Peyer's patch (tissue), 4 donors: Measurements from ENCODE around the gene ZNF362.
"Not testable (repeated sequence)": the region's sequence is repeated elsewhere in the genome, so short reads cannot be mapped to it uniquely, and the experiment has no call there.

Experiments used
- POLR2A ChIP-seq, 2 donors: fragments of 450-650 bp; IDR thresholded peaks; one replicate each; pipeline ENCODE4 v1.5.1; 2017; ENCODE audit warnings: antibody characterized with exemption in 2 of 2, mild to moderate bottlenecking in 2 of 2, moderate library complexity in 2 of 2
- TF ChIP-seq, protein P1 (sequence below), 6 experiments: fragments of 450-650 bp in 4 of 6; fragments of 200-600 bp in 2 of 6; sonication (generic) in 1 of 6; IDR thresholded peaks; one replicate each; pipeline ENCODE4 v1.5.1; 2017 to 2019; ENCODE audit warnings: antibody characterized with exemption in 6 of 6, mild to moderate bottlenecking in 3 of 6, moderate library complexity in 1 of 6

DNA sequence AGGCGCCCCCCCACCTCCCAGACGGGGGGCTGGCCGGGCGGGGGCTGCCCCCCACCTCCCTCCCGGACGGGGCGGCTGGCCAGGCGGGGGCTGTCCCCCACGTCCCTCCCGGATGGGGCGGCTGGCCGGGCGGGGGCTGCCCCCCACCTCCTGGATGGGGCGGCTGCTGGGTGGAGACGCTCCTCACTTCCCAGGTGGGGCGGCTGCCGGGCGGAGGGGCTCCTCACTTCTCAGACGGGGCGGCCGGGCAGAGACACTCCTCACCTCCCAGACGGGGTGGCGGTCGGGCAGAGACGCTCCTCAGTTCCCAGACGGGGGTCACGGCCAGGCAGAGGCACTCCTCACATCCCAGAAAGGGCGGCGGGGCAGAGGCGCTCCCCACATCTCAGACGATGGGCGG, 53.1 kb downstream of the ZNF362 start:
- TF ChIP-seq, protein P1, sequence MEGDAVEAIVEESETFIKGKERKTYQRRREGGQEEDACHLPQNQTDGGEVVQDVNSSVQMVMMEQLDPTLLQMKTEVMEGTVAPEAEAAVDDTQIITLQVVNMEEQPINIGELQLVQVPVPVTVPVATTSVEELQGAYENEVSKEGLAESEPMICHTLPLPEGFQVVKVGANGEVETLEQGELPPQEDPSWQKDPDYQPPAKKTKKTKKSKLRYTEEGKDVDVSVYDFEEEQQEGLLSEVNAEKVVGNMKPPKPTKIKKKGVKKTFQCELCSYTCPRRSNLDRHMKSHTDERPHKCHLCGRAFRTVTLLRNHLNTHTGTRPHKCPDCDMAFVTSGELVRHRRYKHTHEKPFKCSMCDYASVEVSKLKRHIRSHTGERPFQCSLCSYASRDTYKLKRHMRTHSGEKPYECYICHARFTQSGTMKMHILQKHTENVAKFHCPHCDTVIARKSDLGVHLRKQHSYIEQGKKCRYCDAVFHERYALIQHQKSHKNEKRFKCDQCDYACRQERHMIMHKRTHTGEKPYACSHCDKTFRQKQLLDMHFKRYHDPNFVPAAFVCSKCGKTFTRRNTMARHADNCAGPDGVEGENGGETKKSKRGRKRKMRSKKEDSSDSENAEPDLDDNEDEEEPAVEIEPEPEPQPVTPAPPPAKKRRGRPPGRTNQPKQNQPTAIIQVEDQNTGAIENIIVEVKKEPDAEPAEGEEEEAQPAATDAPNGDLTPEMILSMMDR (IDR thresholded peaks at IDR 0.05), result not testable (repeated sequence)
- not testable (repeated sequence) for TF ChIP-seq POLR2A (IDR thresholded peaks at IDR 0.05)
